Mucosa of stomach (tissue), 1 donor: ENCODE measurements around the gene MRRF.

Experiments
- H3K27me3 ChIP-seq: one replicate; pipeline ENCODE4 v1.7.0; 2013; ENCODE audit warnings: mild to moderate bottlenecking, low read length; ENCODE audit not compliant: control insufficient read depth, insufficient read depth
- H3K36me3 ChIP-seq: one replicate; pipeline ENCODE4 v1.7.0; 2013; ENCODE audit warnings: low read length; ENCODE audit not compliant: control insufficient read depth, insufficient read depth
- H3K4me1 ChIP-seq: one replicate; pipeline ENCODE4 v1.7.0; 2013; ENCODE audit warnings: mild to moderate bottlenecking, low read length; ENCODE audit not compliant: control insufficient read depth, insufficient read depth
- H3K4me3 ChIP-seq: one replicate; pipeline ENCODE4 v1.7.0; 2013; ENCODE audit warnings: low read length
- H3K9ac ChIP-seq: one replicate; pipeline ENCODE4 v1.7.0; 2013; ENCODE audit warnings: mild to moderate bottlenecking, low read length, moderate library complexity
- H3K9me3 ChIP-seq: one replicate; pipeline ENCODE4 v1.7.0; 2013; ENCODE audit warnings: mild to moderate bottlenecking, low read length, moderate library complexity; ENCODE audit not compliant: control insufficient read depth
- donor health status: Pancreatic carcinoma.

Gene MRRF

DNA sequence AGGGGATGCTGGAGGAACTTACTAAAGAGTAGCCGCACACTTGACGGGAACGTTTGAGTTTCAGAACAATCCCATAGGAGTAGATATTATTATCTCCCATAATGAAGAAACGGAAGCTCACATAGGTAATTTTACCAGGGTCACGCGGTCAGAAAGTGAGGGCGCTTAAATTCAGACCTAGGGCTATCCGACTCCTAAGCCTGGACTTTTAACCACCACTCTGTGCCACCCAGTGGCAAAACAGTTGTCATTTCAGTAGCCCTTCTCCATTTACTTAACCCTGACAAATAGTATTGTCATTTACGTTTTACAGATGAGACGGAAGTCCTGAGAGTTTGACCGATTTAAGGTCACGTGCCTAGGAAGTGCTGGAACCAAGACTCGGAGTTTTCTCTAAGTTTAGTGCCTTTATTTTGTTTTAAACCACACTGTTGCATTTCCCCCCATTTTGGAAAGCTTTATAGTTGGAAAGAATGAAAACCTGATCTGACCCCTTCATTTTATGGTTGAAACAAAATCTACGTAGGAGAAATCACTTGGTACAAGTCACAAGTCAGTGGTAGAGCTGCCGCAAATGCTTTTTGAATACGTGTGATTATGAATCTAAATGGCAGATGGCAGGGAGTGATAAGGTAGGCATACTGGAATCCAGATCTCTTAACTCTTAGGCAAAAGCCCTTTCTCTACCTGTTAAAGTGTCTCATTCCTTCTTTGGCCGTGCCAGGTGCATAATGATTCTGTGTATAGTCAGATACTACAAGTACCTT lies 650 bp downstream of the MRRF start:
- H3K9me3 ChIP-seq: no peaks in the 10 kb centered on the region
- H3K4me1 ChIP-seq: peaks cover 38% of the 10 kb centered on the region
- peaks cover 5% of the 10 kb centered on the region for H3K36me3 ChIP-seq
- H3K27me3 ChIP-seq: no peaks in the 10 kb centered on the region
- H3K9ac ChIP-seq: peak overlapping the region; percentile 86
- peak overlapping the region; percentile 56 for H3K4me3 ChIP-seq

DNA sequence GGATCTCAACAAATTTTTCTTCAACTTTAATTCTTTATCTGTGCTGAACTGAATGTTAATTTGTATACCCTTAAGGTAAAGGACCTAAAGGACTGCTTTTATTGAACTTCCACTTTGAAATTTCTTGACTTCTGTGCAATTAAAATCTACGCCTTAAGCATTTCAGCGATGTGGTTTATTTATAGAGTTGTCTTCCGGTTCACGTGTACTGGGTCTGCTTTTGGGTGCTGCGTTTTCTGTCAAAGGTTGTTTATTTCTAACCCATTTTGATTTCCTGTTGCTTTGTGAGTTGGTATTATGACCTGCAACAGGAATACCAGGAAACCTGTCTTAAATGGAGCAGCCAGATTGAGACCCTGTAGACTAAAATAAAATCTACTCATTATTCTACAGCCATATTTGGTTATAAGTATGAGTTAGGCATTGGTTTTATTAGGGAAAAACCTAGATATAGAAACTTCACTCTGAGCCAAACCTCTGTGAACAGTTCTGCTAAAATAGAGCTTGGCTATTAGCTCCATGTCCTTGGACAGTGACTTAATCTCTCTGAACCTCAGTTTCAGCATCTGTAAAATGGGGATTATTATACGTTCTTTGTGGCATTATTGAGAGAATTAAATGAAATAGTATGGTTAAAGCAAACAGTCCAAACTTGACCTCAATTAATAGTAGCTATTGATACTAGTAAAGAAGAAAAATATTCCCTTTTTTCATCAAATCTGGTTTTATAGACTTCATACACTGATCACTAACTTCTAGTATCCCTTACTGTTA lies 3.5 kb downstream of the MRRF start:
- Histone ChIP-seq H3K4me1 (peaks cover 20% of the 10 kb centered on the region), H3K4me3 (no peak overlapping the region), H3K9me3 (no peaks in the 10 kb centered on the region), H3K36me3 (no peaks in the 10 kb centered on the region), H3K9ac (no peak overlapping the region), H3K27me3 (no peaks in the 10 kb centered on the region)

DNA sequence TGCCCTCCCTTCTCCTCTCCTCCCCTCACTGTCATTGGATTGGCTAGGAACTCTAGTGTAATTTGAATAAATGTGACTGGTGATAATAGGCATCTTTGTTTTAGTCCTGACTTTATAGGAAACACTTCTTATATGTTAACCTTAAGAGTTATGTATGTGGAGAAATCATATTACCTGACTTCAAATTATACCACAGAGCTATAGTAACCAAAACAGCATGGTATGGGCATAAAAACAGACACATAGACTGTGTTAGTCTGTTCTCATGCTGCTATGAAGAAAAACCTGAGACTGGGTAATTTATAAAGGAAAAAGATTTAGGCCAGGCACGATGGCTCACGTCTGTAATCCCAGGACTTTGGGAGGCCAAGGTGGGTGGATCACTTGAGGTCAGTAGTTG lies 9.4 kb downstream of the MRRF start:
- no peak overlapping the region for H3K4me3 ChIP-seq
- H3K4me1 ChIP-seq: peaks cover 4% of the 10 kb centered on the region
- H3K9me3 ChIP-seq: no peaks in the 10 kb centered on the region
- no peak overlapping the region for H3K9ac ChIP-seq
- H3K36me3 ChIP-seq: no peaks in the 10 kb centered on the region
- no peaks in the 10 kb centered on the region for H3K27me3 ChIP-seq

DNA sequence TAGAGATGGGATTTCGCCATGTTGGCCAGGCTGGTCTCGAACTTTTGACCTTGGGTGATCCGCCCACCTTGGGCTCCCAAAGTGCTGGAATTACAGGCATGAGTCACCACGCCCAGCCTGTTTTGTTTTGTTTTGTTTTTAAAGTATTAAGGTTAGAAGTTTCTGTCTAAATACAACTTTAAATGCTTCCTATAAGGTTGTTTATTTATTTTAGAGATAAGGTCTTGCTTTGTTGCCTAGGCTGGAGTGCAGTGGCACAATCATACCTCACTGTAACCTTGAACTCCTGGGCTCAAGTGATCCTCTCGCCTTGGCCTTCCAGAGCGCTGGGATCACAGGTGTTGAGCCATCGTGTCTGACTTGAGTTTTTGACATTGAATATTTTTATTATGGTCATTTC lies 11.4 kb downstream of the MRRF start:
- Histone ChIP-seq H3K36me3 (no peaks in the 10 kb centered on the region), H3K27me3 (no peaks in the 10 kb centered on the region), H3K9me3 (no peaks in the 10 kb centered on the region), H3K4me1 (peaks cover 4% of the 10 kb centered on the region), H3K9ac (no peak overlapping the region), H3K4me3 (no peak overlapping the region)

DNA sequence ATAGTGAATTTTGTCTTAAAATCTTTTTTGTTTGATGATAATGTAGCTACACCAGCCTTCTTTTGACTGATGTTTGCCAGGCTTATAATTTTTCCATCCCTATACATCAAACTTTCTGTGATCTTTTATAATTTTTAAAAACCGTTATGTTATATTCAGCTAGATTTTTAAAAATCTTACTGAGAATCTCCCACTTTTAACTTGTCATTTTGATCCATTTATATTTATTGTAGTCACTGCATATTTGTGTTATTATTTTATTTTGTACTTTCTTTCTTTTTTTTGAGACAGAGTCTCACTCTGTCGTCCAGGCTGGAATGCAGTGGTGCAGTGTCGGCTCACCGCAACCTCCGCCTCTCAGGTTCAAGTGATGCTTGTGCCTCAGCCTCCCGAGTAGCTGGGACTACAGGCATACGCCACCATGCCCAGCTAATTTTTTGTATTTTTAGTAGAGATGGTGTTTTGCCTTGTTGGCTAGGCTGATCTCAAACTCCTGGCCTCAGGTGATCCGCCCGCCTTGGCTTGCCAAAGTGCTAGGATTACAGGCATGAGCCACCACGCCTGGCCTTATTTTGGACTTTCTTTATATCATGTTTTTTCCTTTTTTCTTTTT lies 12.7 kb downstream of the MRRF start:
- H3K4me3 ChIP-seq: no peak overlapping the region
- no peak overlapping the region for H3K9ac ChIP-seq
- H3K36me3 ChIP-seq: no peaks in the 10 kb centered on the region
- H3K4me1 ChIP-seq: peaks cover 4% of the 10 kb centered on the region
- H3K27me3 ChIP-seq: no peaks in the 10 kb centered on the region
- H3K9me3 ChIP-seq: no peaks in the 10 kb centered on the region

DNA sequence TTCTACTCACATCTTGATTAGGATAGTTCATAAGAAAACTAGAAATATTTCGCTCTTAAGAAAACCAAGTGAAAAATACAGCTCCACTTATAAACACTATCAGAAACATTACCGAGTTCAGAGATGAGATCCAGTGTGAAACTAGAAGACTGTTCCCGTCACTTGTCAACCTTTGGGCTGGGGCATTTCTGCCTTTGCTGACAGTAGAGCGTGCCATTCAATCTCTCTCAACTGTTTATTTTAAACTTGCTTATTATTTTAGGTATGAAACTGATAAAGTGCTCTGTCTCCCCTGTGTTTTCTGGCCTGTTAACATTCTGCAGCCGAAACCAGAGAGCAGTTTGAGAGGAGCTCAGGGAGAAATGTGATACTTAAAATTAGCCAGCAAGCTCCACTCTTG lies 16.7 kb downstream of the MRRF start:
- Histone ChIP-seq H3K9me3 (no peaks in the 10 kb centered on the region), H3K27me3 (no peaks in the 10 kb centered on the region), H3K4me3 (no peak overlapping the region), H3K9ac (no peak overlapping the region), H3K4me1 (peaks cover 5% of the 10 kb centered on the region), H3K36me3 (no peaks in the 10 kb centered on the region)

DNA sequence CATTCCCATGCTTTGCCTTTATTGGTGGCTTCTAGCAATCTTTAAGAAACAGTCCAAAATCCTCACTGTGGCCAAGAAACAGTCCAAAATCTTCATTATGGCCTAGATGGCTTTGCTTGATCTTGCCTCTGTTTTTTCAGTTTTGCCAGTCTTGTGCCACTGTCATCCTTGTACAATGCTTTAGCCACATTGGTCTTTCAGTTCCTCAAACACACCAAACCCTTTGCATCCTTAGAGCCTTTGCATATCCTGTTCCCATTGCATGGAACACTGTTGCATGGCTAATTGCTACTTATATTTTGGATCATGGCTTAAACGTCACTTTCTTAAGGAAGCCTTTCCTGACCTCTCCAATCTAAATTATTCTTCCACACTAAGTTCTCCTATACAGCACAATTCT lies 22.1 kb downstream of the MRRF start:
- no peaks in the 10 kb centered on the region for H3K36me3 ChIP-seq
- H3K27me3 ChIP-seq: no peaks in the 10 kb centered on the region
- peaks cover 16% of the 10 kb centered on the region for H3K4me1 ChIP-seq
- no peak overlapping the region for H3K9ac ChIP-seq
- no peak overlapping the region for H3K4me3 ChIP-seq
- no peaks in the 10 kb centered on the region for H3K9me3 ChIP-seq

DNA sequence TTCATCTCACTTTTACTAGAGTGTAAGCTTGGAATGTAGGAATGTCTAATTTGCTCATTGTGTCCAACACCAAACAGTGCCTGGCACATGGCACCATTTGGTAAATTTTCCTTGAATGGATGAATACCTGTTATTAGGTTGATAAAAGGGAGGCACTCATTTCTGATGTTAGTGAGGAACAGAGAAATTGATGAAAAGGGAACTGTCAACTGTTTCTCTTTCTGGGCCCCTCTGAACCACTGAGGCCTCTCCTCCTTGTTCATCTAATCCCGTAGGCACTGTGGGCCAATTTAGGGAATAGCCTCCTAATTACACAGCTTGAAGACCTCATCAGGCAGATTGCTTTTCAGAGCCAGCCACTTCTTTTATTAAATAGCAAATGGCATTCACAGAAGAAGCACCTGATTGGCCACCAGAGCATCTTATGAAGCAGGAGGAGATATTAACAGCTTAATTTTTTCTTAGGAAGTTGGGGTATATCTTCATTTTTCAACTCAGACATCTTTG lies 22.6 kb downstream of the MRRF start:
- Histone ChIP-seq H3K4me3 (no peak overlapping the region), H3K9me3 (no peaks in the 10 kb centered on the region), H3K27me3 (no peaks in the 10 kb centered on the region), H3K9ac (no peak overlapping the region), H3K4me1 (peaks cover 16% of the 10 kb centered on the region), H3K36me3 (no peaks in the 10 kb centered on the region)

DNA sequence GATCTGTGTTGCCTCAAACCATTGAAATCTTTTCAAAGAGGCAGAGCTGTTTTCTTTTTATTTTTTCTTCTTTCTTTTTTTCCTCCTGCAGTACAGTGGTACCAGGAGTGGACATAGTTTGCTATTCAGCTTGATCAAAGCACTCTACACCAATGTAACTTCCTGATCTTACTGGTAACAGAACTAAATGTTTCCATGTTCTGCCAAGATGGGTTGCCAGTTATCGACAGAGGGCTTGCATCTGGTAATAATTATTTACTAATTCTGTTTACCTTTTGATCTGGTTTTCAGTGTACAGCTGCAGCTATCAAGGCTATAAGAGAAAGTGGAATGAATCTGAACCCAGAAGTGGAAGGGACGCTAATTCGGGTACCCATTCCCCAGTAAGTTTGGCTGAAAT lies 26.8 kb downstream of the MRRF start:
- H3K36me3 ChIP-seq: no peaks in the 10 kb centered on the region
- H3K9me3 ChIP-seq: no peaks in the 10 kb centered on the region
- no peak overlapping the region for H3K4me3 ChIP-seq
- H3K9ac ChIP-seq: no peak overlapping the region
- no peaks in the 10 kb centered on the region for H3K27me3 ChIP-seq
- peaks cover 9% of the 10 kb centered on the region for H3K4me1 ChIP-seq

DNA sequence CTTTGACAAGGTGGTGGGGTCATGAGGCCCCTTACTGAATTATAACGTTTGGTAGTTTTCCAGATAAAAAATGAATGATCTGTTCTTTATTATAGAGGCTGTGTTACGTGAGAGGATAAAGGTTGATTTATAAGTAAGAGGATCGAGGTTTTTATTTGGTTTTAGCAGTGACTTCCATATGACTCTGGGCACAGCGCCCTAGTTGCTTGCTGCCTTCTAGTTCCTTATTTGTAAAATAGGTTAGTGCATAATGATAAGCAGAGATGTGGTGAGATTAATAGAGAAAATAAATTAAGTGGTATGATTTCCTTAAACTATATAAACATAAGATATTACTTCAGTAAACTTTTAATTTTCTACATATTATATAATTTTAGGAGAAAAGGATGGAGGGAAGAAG lies 29.8 kb downstream of the MRRF start:
- H3K36me3 ChIP-seq: no peaks in the 10 kb centered on the region
- H3K4me3 ChIP-seq: no peak overlapping the region

DNA sequence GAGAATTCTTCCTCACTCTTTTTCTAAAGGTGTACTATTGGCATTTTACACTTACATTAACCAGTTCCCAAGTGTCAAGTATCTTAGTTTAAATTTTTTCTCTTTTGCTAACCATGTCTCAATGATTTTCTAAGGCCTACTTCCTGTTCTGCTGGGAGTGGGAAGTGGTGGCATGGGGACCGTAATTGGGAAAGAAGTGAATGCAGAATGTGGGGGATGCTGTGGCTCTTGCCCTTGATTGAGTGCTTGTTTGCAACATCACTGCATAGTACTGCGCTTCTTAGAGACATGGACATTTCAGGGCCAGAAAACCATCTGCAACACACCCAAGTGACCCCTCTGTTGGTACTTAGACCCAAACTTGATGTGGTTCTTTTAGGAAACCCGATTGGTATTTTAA lies 32.8 kb downstream of the MRRF start:
- Histone ChIP-seq H3K9me3 (no peaks in the 10 kb centered on the region), H3K9ac (no peak overlapping the region), H3K27me3 (no peaks in the 10 kb centered on the region), H3K4me3 (no peak overlapping the region), H3K4me1 (no peaks in the 10 kb centered on the region), H3K36me3 (no peaks in the 10 kb centered on the region)

More for the DNA sequence above, 29.8 kb downstream of the MRRF start:
- Histone ChIP-seq H3K9me3 (no peaks in the 10 kb centered on the region), H3K4me1 (no peaks in the 10 kb centered on the region), H3K27me3 (no peaks in the 10 kb centered on the region), H3K9ac (no peak overlapping the region)
